IMR-90 (cell line): ENCODE measurements around the gene CLTCL1.

Source experiments
- CTCF ChIP-seq: conservative IDR thresholded peaks from 2 replicates; pipeline ENCODE4 v1.5.1; 2012; ENCODE audit warnings: mild to moderate bottlenecking, low read depth, low read length, improper control_type of control experiment
- FOS ChIP-seq: fragments of 150-350 bp; IDR thresholded peaks from 2 replicates; pipeline ENCODE4 v1.6.1; 2016; ENCODE audit warnings: low read depth, low read length
- MAZ ChIP-seq: IDR thresholded peaks from 2 replicates; pipeline ENCODE4 v1.6.1; 2012; ENCODE audit warnings: low read depth, mild to moderate bottlenecking, low read length, improper control_type of control experiment, moderate library complexity, borderline replicate concordance
- MXI1 ChIP-seq: IDR thresholded peaks from 2 replicates; pipeline ENCODE4 v1.6.1; 2012; ENCODE audit warnings: low read depth, mild to moderate bottlenecking, low read length, moderate library complexity, borderline replicate concordance
- POLR2A ChIP-seq: IDR thresholded peaks from 2 replicates; pipeline ENCODE4 v1.6.1; 2012; ENCODE audit warnings: mild to moderate bottlenecking, low read depth, low read length
- RAD21 ChIP-seq: IDR thresholded peaks from 2 replicates; pipeline ENCODE4 v1.6.1; 2012; ENCODE audit warnings: low read length, improper control_type of control experiment

DNA sequence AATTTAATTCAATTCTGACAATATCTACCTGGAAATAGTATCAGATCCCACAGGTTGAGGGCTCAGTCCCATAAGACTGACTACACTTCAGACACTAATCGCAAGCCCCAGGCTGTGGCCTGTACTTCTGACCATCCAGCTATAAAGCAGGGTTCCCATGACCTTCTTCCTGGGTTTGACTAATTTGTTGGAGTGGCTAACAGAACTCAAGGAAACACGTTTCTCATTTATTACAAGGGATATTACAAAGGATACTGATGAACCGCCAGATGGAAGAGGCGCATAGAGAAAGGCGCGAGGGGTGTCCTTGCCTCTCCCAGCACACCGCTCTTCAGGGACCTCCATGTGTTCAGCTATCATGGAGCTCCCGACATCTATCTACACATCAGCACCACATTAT is 13.7 kb downstream of the CLTCL1 start:
- no peak for TF ChIP-seq POLR2A
- TF ChIP-seq MAZ, result no peak
- no peak for TF ChIP-seq RAD21
- no peak for TF ChIP-seq CTCF
- TF ChIP-seq FOS, result no peak
- no peak for TF ChIP-seq MXI1
